H9 (cell line): Measurements from ENCODE around the gene NTRK2. TPM values are rescaled to one million over a fixed set of nuclear protein-coding genes. Genes with fewer than 3 reads are reported as not detected.

ENCODE experiments used
- DNase-seq: peaks from one replicate; pipeline ENCODE4 v3.0.0-alpha.2; 2017
- H2AFZ ChIP-seq: one replicate; pipeline ENCODE4 v1.6.1; 2013; ENCODE audit warnings: mild to moderate bottlenecking, low read length, control low read depth, moderate library complexity
- H2AK5ac ChIP-seq: 2 replicates; pipeline ENCODE4 v1.6.1; 2013; ENCODE audit warnings: low read length, control low read depth, mixed read lengths; ENCODE audit not compliant: insufficient read length
- H2BK120ac ChIP-seq: one replicate; pipeline ENCODE4 v1.6.1; 2013; ENCODE audit warnings: low read depth, mild to moderate bottlenecking, low read length, control low read depth, inconsistent platforms; ENCODE audit not compliant: poor library complexity, severe bottlenecking
- H2BK12ac ChIP-seq: 2 replicates; pipeline ENCODE4 v1.6.1; 2013; ENCODE audit warnings: low read length, control low read depth, mixed read lengths, low read depth; ENCODE audit not compliant: insufficient read length
- H2BK15ac ChIP-seq: 2 replicates; pipeline ENCODE4 v1.6.1; 2013; ENCODE audit warnings: low read depth, low read length, control low read depth
- H2BK20ac ChIP-seq: one replicate; pipeline ENCODE4 v1.6.1; 2013; ENCODE audit warnings: low read depth, mild to moderate bottlenecking, low read length, control low read depth, inconsistent platforms; ENCODE audit not compliant: poor library complexity, severe bottlenecking
- H2BK5ac ChIP-seq: 2 replicates; pipeline ENCODE4 v1.6.1; 2013; ENCODE audit warnings: low read length, control low read depth, mixed read lengths; ENCODE audit not compliant: insufficient read length
- H3K14ac ChIP-seq: 2 replicates; pipeline ENCODE4 v1.6.1; 2013; ENCODE audit warnings: low read length, control low read depth; ENCODE audit not compliant: insufficient read depth
- H3K18ac ChIP-seq: 2 replicates; pipeline ENCODE4 v1.6.1; 2013; ENCODE audit warnings: low read depth, mild to moderate bottlenecking, mixed read lengths, low read length, control low read depth; ENCODE audit not compliant: insufficient read length
- H3K23ac ChIP-seq: 2 replicates; pipeline ENCODE4 v1.6.1; 2013; ENCODE audit warnings: low read length, control low read depth, mixed read lengths, low read depth; ENCODE audit not compliant: insufficient read length
- H3K23me2 ChIP-seq: 2 replicates; pipeline ENCODE4 v1.6.1; 2013; ENCODE audit warnings: low read depth, mild to moderate bottlenecking, mixed read lengths, low read length, control low read depth; ENCODE audit not compliant: insufficient read length, poor library complexity, severe bottlenecking
- H3K27ac ChIP-seq: 2 replicates; pipeline ENCODE4 v1.5.1; 2013; ENCODE audit warnings: low read length, control low read depth, mixed read lengths, low read depth; ENCODE audit not compliant: insufficient read length
- H3K27me3 ChIP-seq: 2 replicates; pipeline ENCODE4 v1.6.1; 2013; ENCODE audit warnings: low read length, control low read depth, inconsistent platforms; ENCODE audit not compliant: insufficient read depth
- H3K4ac ChIP-seq: 2 replicates; pipeline ENCODE4 v1.6.1; 2013; ENCODE audit warnings: low read depth, mild to moderate bottlenecking, control low read depth, inconsistent platforms, low read length, moderate library complexity
- H3K4me1 ChIP-seq: 2 replicates; pipeline ENCODE4 v1.6.1; 2013; ENCODE audit warnings: low read length, control low read depth, inconsistent platforms; ENCODE audit not compliant: insufficient read depth
- H3K4me2 ChIP-seq: 2 replicates; pipeline ENCODE4 v1.6.1; 2013; ENCODE audit warnings: low read length, control low read depth, mixed read lengths; ENCODE audit not compliant: insufficient read length, insufficient read depth
- H3K56ac ChIP-seq: 2 replicates; pipeline ENCODE4 v1.6.1; 2013; ENCODE audit warnings: low read depth, mild to moderate bottlenecking, mixed read lengths, low read length, control low read depth; ENCODE audit not compliant: insufficient read length
- H3K79me1 ChIP-seq: 2 replicates; pipeline ENCODE4 v1.6.1; 2013; ENCODE audit warnings: low read depth, mild to moderate bottlenecking, moderate library complexity, low read length, control low read depth, inconsistent platforms; ENCODE audit not compliant: insufficient read depth, poor library complexity, severe bottlenecking
- H3K79me2 ChIP-seq: 2 replicates; pipeline ENCODE4 v1.6.1; 2013; ENCODE audit warnings: low read length, control low read depth, inconsistent platforms; ENCODE audit not compliant: insufficient read depth
- H3K9ac ChIP-seq: 2 replicates; pipeline ENCODE4 v1.6.1; 2013; ENCODE audit warnings: low read length, control low read depth, mixed read lengths; ENCODE audit not compliant: insufficient read length; ENCODE audit errors: extremely low read depth
- H3K9me3 ChIP-seq: one replicate; pipeline ENCODE4 v1.6.1; 2013; ENCODE audit warnings: low read depth, low read length, inconsistent platforms; ENCODE audit not compliant: control insufficient read depth
- H3T11ph ChIP-seq: one replicate; pipeline ENCODE4 v1.6.1; 2013; ENCODE audit warnings: mild to moderate bottlenecking, low read length, control low read depth, inconsistent platforms
- H4K20me1 ChIP-seq: one replicate; pipeline ENCODE4 v1.6.1; 2013; ENCODE audit not compliant: control insufficient read depth, insufficient read length, insufficient read depth
- H4K5ac ChIP-seq: 2 replicates; pipeline ENCODE4 v1.6.1; 2013; ENCODE audit warnings: low read depth, mild to moderate bottlenecking, mixed read lengths, low read length, control low read depth; ENCODE audit not compliant: insufficient read length
- H4K8ac ChIP-seq: replicated peaks from 2 replicates; pipeline ENCODE4 v1.6.1; 2013; ENCODE audit warnings: low read length, control low read depth, mixed read lengths, low read depth; ENCODE audit not compliant: insufficient read length
- H4K91ac ChIP-seq: 2 replicates; pipeline ENCODE4 v1.6.1; 2013; ENCODE audit warnings: low read depth, mild to moderate bottlenecking, moderate library complexity, mixed read lengths, low read length, control low read depth; ENCODE audit not compliant: insufficient read length
- H3K27ac Mint-ChIP-seq, 3 experiments: 2 replicates in 2 of 3; 3 replicates in 1 of 3; pipeline ENCODE4 v1.8.0; 2020 to 2021; ENCODE audit warnings: mixed read lengths in 3 of 3, mild to moderate bottlenecking in 1 of 3, moderate library complexity in 1 of 3
- H3K27me3 Mint-ChIP-seq: 2 replicates; pipeline ENCODE4 v1.8.0; 2021; ENCODE audit warnings: low read depth, mild to moderate bottlenecking, moderate library complexity, mixed read lengths
- H3K36me3 Mint-ChIP-seq, 3 experiments: 2 replicates in 2 of 3; 3 replicates in 1 of 3; pipeline ENCODE4 v1.8.0; 2020 to 2021; ENCODE audit warnings: low read depth in 3 of 3, mixed read lengths in 3 of 3; ENCODE audit not compliant: insufficient read depth in 1 of 3
- H3K4me1 Mint-ChIP-seq, 2 experiments: 2 replicates each; pipeline ENCODE4 v1.8.0; 2020; ENCODE audit warnings: mixed read lengths in 2 of 2
- H3K4me3 Mint-ChIP-seq, 2 experiments: 2 replicates in 1 of 2; 3 replicates in 1 of 2; pipeline ENCODE4 v1.8.0; 2020 to 2021; ENCODE audit warnings: mild to moderate bottlenecking in 2 of 2, mixed read lengths in 2 of 2, moderate library complexity in 1 of 2
- H3K9me3 Mint-ChIP-seq, 2 experiments: 2 replicates in 1 of 2; 3 replicates in 1 of 2; pipeline ENCODE4 v1.8.0; 2020; ENCODE audit warnings: mild to moderate bottlenecking in 2 of 2, mixed read lengths in 2 of 2, moderate library complexity in 1 of 2
- WGBS: extraction: QIAGEN DNeasy Blood & Tissue Kit; methylation state at CpG from one replicate; pipeline ENCODE4 v1.1.7; 2013; ENCODE audit warnings: missing lambda C conversion rate, low lambda C conversion rate, mixed read lengths; ENCODE audit not compliant: insufficient read length; ENCODE audit errors: extremely low coverage; 5-methylcytosine and 5-hydroxymethylcytosine counted together
- total RNA-seq: library from RNA; stranded (reverse); gene quantifications from 2 replicates; pipeline ENCODE4 v1.2.1, GENCODE V29; 2021
- TF ChIP-seq, protein P1 (sequence below): fragments of 200-600 bp; sonication (generic); conservative IDR thresholded peaks from 3 replicates; pipeline ENCODE4 v1.8.0; 2021; ENCODE audit warnings: antibody characterized with exemption, mild to moderate bottlenecking

NTRK2 gene
- total RNA-seq, 1 experiment from 2014 or later = 0.02 TPM

DNA sequence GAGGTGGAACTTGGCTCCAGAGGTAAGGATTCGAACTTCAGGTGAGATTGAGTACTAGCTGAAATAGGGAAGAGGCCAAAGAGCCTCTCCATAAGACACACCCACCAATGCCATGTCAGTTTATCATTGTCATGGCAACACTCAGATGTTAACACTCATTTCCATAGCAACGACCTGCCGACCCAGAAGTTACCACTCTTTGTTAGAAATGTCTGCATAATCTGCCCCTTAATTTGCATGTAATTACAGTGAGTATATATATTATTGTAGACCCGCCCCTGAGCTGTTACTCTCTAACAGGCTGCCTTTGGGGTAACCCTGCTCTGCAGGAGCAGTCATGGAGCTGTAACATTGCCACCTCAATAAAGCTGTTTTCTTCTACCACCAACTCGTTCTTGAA is 10.2 kb upstream of the NTRK2 start:
- Histone ChIP-seq H3K27ac (no peak overlapping the region), H3K18ac (no peak overlapping the region), H3K4ac (no peak overlapping the region), H3K79me2 (no peaks in the 10 kb centered on the region), H4K20me1 (no peaks in the 10 kb centered on the region), H2BK120ac (no peak overlapping the region), H2AK5ac (no peak overlapping the region), H3K56ac (no peak overlapping the region), H3K4me1 (no peaks in the 10 kb centered on the region), H2BK5ac (no peak overlapping the region), H2AFZ (no peak overlapping the region), H2BK12ac (no peak overlapping the region), H3K27me3 (no peaks in the 10 kb centered on the region), H3K23ac (no peak overlapping the region), H3K79me1 (no peaks in the 10 kb centered on the region), H4K8ac (no peak overlapping the region), H3K14ac (no peak overlapping the region), H4K91ac (no peak overlapping the region), H2BK15ac (no peak overlapping the region), H4K5ac (no peak overlapping the region), H2BK20ac (no peak overlapping the region), H3T11ph (no peak overlapping the region), H3K9me3 (no peaks in the 10 kb centered on the region), H3K4me2 (no peak overlapping the region), H3K23me2 (no peaks in the 10 kb centered on the region), H3K9ac (no peak overlapping the region)
- H3K27me3 Mint-ChIP-seq = peaks cover 10% of the 10 kb centered on the region
- no peak overlapping the region for H3K27ac Mint-ChIP-seq
- no peak for DNase-seq
- peaks cover 5 to 6% of the 10 kb centered on the region in 2 experiments; a peak in 2 of 5 replicates for H3K9me3 Mint-ChIP-seq
- TF ChIP-seq, protein P1, sequence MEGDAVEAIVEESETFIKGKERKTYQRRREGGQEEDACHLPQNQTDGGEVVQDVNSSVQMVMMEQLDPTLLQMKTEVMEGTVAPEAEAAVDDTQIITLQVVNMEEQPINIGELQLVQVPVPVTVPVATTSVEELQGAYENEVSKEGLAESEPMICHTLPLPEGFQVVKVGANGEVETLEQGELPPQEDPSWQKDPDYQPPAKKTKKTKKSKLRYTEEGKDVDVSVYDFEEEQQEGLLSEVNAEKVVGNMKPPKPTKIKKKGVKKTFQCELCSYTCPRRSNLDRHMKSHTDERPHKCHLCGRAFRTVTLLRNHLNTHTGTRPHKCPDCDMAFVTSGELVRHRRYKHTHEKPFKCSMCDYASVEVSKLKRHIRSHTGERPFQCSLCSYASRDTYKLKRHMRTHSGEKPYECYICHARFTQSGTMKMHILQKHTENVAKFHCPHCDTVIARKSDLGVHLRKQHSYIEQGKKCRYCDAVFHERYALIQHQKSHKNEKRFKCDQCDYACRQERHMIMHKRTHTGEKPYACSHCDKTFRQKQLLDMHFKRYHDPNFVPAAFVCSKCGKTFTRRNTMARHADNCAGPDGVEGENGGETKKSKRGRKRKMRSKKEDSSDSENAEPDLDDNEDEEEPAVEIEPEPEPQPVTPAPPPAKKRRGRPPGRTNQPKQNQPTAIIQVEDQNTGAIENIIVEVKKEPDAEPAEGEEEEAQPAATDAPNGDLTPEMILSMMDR = no peak
- no peaks in the 10 kb centered on the region for H3K4me1 Mint-ChIP-seq
- H3K4me3 Mint-ChIP-seq = no peak overlapping the region
- no CpG with 5 or more reads among the region's 5 CpGs for WGBS
- no peaks in the 10 kb centered on the region for H3K36me3 Mint-ChIP-seq
